ENCODE data around the gene TLX2.
"Not testable (repeated sequence)": the region's sequence is repeated elsewhere in the genome, so short reads cannot be mapped to it uniquely, and the experiment has no call there.

TLX2 gene

DNA sequence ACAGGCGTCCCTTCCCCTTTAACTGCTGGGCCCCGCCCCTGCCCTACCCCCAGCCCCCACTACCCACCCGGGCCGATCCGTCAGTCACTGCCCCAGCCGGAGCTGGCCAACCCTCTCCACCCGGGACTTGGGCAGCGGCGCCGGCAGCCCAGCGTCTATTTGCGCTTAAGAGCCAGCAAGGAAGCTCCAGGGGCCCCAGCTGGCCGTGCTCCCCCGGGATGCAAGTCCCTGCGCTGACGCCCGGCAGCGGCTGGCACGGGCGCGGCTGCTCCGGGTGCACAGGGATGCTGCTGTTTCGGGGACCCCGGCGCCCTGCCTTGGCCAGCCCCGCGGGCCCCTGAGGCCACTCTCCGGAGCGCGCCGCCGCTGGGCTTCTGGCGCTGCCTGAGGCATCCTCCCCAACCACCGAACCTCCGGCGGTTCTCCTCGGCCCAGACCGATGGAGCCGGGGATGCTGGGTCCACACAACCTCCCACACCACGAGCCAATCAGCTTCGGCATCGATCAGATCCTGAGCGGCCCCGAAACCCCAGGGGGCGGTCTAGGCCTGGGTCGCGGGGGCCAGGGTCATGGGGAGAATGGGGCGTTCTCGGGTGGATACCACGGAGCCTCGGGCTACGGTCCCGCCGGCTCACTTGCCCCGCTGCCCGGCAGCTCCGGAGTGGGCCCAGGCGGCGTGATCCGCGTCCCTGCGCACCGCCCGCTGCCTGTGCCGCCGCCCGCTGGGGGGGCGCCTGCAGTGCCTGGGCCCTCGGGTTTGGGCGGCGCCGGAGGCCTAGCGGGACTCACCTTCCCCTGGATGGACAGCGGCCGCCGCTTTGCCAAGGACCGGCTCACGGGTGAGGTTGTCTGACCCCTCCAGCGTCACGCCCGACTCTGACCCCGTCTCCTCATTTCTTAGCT is at the start of gene TLX2:
Gene TLX2 (plus strand): TSS at position 83 of the 903 bp plus-strand sequence. CDS start 357 bp downstream, at position 440.
- DNase-seq (ENCODE audit: low spot score) = peak; percentile 55

DNA sequence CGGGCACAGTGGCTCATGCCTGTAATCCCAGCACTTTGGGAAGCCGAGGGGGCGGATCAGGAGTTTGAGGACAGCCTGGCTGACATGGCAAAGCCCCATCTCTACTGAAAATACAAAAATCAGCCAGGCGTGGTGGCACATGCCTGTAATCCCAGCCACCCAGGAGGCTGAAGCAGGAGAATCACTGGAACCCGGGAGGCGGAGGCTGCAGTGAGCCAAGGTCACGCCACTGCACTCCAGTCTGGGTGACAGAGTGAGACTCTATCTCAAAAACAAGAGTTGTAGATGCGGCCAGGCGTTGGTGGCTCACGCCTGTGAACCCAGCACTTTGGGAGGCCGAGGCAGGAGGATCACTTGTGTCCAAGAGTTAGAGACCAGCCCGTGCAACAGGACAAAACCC is 43.5 kb upstream of the TLX2 start:
- DNase-seq (ENCODE audit: low spot score) = not testable (repeated sequence)

DNA sequence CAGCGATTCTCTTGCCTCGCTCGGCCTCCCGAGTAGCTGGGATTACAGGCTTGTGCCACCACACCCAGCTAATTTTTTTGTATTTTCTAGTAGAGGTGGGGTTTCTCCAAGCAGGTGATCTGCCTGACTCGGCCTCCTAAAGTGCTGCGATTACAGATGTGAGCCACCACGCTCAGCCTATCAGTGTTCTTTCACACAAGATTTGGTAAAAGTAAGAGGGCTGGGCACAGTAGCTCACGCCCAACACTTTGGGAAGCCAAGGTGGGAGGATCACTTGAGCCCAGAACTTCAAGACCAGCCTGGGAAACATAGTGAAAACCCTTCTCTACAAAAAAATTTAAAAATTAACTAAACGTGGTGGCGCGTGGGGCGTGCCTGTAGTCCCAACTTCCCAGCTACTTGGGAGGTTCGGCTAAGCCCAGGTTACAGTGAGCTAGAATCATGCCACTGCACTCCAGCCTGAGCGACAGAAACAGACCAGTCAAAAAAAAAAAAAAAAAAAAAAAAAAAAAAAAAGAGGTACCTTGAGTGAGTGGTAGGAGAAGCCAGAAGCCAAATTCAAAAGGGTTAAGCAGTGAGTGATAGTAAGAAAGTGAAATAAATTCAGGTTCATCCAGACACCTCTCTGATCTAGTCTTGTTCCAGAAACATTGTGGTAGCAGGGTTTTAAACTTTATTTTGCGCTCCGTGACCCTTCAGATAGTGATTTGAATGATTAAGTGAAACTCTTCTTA is 42.8 kb upstream of the TLX2 start:
- no peak for DNase-seq (ENCODE audit: low spot score)

DNA sequence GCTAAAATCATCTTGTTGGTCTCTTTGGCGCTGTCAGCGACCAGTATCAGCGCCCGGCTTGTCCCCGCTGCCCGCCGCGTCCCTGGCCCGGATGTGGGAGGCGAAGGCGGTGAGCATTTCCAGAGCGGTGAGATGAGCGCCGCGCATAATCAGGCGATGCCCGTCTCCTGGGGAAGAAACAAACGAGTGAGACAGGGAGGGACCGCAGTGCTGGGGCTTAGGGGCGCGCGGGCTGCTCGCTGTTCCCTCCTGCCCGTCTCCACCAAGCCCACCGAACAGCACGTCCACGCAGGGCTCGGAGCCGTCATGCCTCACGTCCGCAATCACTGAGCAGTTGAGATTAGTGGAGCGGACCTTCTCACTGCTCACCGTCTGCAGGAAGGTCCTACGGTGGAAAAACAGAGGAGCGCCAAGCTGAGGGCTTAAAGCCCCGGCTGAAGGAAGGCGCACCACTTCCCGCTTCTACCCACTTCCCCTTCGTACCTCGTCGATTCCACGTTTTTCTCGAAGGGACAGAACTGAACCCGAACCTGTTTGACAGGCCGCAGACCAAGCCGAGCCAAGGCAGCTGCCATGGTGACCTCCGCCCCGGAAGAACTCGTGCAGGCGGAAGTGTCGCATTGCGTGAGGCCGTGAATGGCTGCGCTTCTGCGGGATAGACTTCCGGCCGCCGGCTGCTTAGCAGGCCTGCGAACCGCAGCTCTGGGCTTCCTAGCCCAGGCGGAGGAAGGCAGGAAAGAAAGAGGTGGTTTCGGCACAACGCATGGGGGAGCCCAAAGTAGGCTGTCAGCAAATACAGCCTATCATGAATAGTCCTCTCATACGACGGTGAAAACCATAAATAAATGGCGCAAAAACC is 41.9 kb upstream of the TLX2 start, which contains the start of gene MRPL53:
Gene MRPL53 (minus strand): TSS at position 595 of the 859 bp plus-strand sequence. CDS start 20 bp downstream, at position 575.
- peak; percentile 83 for DNase-seq (ENCODE audit: low spot score)

DNA sequence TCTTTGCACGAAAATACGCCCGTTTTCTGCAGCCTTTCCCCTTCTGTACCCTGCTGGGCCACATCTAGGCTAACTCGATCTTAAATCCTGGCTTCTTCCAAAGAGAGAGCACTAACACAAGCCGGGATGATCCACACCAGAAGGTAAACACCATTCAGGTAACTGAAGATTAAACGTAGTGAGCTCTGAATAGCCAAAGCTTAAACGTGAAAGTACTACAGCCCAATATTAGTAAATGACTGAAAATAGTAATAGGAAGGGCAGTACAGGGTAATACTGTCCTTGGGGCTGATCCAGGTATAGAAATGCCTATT is 41.3 kb upstream of the TLX2 start:
- DNase-seq (ENCODE audit: low spot score) = no peak

DNA sequence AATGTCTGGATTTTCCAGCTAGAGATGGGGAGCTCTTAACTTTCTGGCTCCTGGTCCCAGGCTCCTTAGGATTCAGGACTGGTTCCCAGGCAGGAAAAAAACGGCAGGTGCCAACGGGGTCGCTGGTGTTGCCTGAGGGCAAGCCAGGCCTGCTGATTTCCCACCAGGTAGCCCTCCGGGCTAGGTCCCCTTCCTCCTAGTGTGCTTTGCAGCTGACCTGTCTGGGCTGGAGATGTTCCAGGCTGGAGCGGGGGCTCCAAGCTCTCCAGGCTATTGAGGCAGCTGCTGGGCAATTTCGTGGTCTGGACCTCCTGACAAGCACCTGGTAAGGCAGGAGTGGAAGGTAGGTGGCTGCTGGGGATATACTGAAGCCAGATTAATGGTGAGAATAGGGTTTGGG is 39.8 kb upstream of the TLX2 start:
- DNase-seq (ENCODE audit: low spot score) = no peak

DNA sequence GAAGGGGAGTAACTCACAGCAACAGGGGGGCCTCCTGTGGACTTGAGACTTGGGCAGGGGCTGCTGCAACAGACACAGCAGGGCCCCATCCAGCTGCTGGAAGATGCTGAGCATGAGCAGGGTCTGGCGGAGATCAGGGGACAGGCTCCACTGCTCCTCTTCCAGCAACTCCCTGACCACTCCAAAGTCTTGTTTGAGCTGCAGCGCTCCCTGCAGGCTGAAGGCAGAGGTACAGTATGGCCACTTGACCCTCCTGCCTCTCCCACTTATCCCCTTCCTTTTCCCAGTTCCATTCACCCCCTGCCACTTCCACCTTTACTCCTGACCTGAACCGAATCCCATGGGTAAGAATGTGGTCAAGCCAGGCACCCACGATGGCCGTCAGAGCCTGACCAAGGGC is 39.4 kb upstream of the TLX2 start:
- peak; percentile 33 for DNase-seq (ENCODE audit: low spot score)

DNA sequence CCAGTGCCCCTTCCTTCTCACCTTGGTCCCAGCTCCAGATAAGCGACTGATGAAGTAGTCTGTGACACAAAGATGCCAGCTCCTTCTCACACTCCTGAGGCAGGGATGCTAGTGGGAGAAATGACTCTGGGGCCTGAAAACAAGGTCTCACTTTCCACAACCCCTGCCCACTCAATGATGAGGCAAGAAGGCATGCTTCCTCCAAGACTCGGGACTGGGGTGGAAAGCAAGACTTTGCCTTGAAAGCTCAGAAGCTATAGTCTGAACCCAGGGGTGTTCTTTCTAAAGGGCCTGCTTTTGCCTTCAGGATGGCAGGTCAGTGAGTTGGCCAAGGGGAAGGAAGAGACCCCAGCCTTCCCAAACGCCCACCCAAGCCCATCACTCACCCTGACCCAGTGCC is 32.8 kb upstream of the TLX2 start:
- no peak for DNase-seq (ENCODE audit: low spot score)

DNA sequence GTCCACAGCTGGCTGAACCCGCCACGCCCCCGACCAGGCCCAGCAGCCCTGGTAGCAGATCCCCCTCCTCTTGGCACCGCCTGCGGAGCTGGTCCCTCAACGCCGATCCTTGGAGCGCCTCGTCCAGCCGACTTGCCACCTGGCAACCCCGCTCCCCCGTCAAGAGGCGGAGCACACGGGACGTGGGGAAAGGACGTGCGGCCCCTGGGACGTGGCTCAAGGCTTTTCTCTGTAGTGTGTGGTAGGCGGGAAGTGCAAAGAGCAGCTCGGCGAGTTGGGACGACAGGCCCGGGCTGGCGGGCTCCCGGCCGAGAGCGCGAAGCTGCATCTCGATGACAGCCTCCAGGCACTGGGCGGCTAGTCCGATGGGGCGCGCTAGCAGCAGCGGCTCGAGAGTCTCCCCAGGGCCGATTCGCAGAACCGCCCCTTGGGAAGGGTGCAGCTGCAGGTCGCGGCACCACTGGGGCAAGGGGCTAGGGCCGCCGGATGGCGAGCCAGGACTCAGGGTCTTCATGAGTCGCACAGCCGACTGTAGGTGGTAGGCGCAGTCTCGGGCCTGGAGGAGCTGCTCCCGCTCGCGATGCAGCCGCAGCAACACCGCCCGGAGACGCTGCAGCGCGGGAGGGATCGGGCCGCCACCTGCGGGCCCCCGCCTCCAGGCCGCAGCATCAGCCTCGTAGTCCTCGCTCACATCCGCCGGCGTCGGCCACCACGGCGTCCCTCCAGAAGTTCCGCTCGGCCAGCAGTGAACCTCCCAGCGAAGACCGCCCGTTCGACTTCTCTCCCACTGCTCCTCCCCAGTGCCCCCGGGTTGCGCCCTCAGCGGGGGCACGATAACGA is 32.1 kb upstream of the TLX2 start:
- DNase-seq (ENCODE audit: low spot score) = peak; percentile 67

DNA sequence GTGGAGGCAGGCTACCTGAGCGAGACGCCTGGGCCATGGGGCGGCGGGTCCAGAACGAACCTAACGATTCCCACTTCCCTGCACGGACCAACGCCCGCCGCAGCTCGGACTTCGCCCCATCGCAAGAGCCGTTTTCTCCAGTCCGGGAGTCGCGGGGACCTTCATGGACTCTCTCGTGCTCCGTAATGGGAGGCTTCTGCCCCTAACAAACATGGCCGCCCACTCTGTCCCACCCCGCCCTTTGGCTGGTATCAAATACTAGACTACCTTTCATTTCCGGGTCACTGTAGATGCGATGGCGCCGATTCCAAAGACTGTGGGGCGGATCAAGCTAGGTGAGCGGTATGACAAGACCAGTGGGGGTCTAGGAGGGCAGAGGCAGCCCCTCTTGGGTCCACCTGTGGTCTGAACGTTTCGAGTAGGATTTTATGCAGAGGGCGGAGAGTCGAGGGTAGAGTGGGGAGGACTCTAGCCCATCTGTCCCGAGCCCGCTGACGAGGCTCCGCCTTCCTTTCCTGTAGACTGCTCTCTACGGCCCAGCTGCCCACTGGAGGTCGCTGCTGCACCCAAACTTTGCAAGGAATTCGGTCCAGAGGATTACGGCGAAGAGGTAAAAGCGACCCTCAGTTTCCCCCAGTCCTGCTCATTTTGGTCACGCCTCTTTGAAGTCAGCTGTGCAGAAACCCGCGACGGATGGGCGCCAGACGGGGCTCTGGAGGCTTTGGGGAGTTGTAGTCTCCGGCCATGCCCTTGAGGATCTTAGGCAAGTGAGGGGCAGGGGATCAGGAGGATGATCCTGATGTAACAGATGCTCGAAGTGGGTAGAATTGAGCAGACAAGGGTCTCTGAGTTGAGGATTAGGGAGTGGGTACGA is 31.2 kb upstream of the TLX2 start, which contains the start of the genes CCDC142 and TTC31:
Gene CCDC142 (minus strand): TSS at position 198 of the 874 bp plus-strand sequence. CDS start 161 bp downstream, at position 37.
Gene TTC31 (plus strand): TSS at position 281 of the 874 bp plus-strand sequence. CDS start 15 bp downstream, at position 296.
- peak; percentile 90 for DNase-seq (ENCODE audit: low spot score)

DNA sequence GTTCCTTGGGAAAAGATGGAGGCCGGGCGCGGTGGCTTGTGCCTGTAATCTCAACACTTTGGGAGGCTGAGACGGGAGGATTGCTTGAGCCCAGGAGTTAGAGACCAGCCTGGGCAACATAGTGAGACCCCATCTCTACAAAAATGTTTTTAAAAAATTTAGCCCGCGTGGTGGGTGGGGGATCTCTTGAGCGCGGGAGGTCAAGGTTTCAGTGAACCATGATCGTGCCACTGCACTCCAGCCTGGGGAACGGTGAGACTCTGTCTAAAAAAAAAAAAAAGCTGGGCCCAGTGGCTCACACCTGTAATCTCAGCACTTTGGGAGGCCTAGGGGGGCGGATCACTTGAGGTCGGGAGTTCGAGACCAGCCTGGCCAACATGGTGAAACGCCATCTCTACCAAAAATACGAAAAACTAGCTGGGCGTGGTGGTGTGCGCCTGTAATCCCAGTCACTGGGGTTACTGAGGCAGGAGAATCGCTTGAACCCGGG is 30.5 kb upstream of the TLX2 start:
- not testable (repeated sequence) for DNase-seq (ENCODE audit: low spot score)

DNA sequence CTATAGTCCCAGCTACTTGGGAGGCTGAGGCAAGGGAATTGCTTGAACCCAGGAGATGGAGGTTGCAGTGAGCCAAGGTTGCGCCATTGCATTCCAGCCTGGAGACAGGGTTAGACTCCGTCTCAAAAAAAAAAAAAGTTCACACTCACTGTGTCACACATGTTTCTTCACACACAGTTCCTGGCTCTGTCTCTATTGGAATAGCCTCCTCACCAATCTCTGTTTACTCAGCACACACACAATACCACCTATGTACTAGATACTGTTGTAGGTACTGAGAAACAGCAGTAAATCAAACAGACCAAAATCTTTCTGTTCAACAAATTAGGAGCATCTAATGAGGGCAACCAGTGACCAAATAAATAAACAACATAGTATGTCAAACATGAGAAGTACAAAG is 28.1 kb upstream of the TLX2 start:
- DNase-seq (ENCODE audit: low spot score) = no peak

DNA sequence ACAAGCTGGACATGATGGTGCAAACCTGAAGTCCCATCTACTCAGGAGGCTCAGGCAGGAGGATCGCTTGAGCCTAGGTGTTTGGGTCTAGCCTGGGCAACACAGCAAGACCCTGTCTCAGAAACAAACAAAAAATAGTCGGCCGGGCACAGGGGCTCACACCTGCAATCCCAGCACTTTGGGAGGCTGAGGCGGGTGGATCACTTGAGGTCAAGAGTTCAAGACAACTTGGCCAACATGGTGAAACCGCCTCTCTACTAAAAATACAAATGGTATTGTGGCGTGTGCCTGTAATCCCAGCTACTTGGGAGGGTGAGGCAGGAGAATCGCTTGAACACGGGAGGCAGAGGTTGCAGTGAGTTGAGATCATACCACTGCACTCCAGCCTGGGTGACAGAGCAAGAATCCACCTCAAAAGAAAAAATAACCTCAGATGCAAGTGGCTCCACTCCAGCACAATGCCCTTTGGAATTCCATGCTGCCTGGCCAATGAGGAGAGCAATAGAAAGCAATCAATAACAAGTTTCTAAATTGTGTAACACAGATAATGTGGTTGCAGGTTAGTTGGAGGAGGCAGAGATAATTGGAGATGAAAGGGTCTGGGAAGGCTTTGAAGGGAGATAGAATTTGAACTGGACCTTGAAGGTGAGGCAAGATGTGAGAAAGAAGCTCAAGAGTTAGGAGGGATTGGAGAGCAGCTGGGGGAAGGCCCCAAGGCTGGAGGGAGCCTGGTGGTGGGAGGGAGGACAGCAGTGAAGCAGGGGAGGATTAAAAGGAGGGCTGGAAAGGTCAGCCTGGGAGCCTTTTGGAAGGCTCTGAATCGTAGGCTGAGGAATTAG is 25.4 kb upstream of the TLX2 start:
- no peak for DNase-seq (ENCODE audit: low spot score)

DNA sequence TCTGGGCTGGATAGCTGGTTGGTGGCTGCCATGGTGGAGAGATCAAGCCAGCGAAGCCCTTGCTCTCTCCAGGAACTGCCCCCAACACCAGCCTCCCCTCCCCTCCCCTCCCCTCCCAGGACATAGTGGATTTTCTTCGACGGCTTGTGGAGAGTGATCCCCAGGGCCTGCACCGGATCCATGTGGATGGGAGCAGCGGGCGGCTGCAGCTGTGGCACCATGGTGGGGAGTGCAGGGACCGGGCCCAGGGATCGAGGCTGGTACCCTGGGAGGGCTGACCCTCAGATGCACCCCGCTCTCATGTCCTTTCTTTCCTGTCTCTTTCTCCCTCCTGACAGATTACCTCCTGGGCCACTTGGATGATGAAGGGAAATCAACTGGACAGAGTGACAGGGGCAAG is 24.3 kb upstream of the TLX2 start:
- no peak for DNase-seq (ENCODE audit: low spot score)

DNA sequence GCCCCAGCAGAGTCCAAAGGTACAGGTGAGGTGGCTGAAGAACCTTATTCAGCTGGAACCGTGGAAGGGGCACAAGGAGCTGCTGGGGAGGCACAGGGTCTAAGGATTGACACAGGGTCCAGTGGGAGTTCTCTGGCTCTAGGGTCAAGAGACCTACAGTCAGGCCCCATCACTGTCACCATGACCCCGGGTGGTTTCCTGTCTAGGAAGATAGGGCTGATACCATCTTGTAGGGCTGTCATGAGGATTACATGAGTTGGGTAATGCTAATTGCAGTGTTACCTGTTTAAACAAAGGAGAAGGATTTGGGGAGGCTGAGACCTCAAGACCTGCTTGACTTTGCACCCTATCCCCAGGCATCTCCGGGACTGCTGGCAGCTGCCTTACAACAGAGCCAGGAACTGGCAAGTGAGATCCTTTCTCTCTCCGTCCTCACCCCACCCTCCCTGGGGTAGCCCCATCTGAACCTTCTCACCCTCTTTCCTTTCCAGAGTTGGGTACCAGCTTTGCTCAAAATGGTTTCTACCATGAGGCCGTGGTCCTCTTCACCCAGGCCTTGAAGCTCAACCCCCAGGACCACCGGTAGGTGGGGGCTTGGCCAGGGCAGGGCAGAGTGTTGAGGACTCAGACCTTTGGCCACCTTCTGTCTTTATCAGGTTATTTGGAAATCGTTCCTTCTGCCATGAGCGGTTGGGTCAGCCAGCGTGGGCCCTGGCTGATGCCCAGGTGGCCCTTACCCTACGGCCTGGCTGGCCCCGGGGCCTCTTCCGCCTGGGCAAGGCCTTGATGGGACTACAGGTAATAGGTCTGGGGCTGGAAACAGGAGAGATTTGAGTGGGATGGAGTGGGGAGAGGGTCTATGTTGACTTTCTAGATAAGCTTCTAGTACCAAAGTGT is 22.4 kb upstream of the TLX2 start:
- DNase-seq (ENCODE audit: low spot score) = no peak

DNA sequence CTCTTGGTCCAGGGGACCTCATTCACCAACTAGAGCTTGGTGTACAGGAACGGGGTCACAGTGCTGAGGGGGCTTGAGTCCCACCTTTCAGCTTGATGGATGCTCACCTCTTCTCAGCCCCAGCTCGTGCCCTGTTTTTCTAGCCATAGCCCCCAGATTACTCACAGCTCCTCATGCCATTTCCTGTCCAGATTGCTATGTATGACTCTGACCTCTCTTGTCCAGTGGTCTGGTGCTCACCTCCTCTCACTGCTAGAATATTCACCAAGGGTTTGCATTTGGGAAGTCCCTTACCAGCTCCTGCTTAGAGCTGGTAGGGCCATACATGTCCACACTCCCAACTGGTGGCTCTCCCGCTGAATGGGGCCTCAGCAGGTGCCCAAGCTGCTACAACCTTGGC is 20.7 kb upstream of the TLX2 start:
- no peak for DNase-seq (ENCODE audit: low spot score)

DNA sequence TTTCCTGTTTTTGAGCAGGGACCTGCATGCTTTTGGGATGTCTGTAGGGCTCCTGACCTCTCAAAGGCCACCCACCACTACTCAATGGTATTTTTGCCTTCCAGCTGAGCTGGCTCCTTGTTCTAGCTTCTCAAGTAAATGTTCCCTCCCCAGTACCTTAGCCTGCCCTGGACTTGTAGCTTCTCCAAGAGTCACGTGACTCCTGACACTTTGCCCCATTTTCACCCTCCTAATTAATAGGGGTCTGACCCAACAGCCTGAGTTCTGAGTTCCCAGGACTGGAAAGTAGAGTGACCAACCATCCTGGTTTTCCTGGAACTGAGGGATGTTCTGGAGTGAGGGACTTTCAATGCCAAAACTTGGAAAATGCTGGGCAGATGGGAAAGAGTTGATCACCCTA is 18.8 kb upstream of the TLX2 start:
- DNase-seq (ENCODE audit: low spot score) = no peak

Measured in iPS-NIHi11 (cell line).